ENCODE measurements around the gene CIROP.

DNA sequence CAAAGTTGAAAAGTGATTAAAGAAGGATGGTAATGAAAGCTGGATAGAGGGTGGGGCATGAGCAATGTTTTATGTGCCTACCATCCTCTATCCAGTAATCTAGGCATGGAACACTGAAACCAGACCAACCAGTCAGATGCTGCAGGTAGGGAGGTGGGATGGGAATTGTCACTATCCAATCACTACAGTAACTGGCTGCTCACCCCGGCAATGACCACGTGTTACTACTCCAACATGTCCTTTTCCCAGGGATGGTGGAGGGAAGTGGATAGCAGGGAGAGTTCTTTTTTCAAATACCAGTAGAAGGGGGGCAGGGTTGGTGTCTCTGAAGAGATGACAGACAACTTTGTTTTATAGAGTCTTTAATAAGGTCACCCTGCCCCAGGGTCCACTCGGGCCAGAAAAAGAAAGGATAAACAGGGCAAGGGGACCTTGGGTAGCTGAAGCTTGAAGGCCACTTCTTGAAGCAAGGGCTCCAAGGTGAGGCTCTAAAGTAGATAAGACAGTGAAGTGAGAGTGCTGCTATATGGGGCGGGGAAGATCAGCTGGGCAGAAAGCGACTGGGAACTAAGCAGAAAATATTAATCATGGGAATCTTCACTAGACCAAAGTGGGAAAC is 32.8 kb downstream of the CIROP start:
- TF ChIP-seq, protein P1, sequence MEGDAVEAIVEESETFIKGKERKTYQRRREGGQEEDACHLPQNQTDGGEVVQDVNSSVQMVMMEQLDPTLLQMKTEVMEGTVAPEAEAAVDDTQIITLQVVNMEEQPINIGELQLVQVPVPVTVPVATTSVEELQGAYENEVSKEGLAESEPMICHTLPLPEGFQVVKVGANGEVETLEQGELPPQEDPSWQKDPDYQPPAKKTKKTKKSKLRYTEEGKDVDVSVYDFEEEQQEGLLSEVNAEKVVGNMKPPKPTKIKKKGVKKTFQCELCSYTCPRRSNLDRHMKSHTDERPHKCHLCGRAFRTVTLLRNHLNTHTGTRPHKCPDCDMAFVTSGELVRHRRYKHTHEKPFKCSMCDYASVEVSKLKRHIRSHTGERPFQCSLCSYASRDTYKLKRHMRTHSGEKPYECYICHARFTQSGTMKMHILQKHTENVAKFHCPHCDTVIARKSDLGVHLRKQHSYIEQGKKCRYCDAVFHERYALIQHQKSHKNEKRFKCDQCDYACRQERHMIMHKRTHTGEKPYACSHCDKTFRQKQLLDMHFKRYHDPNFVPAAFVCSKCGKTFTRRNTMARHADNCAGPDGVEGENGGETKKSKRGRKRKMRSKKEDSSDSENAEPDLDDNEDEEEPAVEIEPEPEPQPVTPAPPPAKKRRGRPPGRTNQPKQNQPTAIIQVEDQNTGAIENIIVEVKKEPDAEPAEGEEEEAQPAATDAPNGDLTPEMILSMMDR (IDR thresholded peaks at IDR 0.05), result no peak
- TF ChIP-seq POLR2A (IDR thresholded peaks at IDR 0.05), result no peak
